ENCODE measurements around the gene HOXA2.

DNA sequence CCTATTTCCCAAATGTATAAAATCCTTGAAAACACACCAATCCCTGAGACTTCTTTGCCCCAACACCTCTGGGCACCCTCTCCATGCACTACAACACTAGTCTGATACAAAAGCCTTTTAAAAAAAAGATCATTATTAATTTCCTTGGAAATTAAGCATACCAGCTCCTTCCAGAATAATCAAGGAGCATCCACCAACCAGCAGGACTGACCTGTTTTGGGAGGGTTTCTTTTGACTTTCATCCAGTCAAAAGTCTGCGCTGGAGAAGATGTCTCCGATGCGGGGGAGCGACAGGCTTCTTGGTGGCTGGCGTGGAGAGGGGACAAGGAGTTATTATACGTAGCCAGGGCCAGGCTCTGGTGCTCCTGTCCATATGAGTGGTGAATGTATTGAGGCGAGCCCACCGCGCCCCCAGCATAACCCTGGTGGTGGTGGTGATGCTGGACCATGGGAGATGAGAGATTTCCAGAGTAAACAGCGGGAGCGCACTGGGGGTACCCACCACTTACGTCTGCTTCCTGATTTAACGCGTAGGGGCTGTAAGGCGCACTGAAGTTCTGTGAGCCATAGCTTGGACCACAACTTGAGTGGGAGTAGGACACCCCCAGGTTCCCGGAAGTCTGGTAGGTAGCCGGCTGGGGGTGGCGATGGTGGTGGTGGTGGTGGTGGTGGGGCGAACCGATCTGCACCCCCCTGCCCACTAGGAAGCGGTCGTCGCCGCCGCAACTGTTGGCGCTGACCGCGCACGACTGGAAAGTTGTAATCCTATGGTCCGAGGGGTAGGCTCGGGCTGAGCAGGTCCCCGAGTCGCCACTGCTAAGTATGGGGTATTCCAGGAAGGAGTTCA, 7.2 kb downstream of the HOXA2 start:
- TF ChIP-seq, protein P1, sequence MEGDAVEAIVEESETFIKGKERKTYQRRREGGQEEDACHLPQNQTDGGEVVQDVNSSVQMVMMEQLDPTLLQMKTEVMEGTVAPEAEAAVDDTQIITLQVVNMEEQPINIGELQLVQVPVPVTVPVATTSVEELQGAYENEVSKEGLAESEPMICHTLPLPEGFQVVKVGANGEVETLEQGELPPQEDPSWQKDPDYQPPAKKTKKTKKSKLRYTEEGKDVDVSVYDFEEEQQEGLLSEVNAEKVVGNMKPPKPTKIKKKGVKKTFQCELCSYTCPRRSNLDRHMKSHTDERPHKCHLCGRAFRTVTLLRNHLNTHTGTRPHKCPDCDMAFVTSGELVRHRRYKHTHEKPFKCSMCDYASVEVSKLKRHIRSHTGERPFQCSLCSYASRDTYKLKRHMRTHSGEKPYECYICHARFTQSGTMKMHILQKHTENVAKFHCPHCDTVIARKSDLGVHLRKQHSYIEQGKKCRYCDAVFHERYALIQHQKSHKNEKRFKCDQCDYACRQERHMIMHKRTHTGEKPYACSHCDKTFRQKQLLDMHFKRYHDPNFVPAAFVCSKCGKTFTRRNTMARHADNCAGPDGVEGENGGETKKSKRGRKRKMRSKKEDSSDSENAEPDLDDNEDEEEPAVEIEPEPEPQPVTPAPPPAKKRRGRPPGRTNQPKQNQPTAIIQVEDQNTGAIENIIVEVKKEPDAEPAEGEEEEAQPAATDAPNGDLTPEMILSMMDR (tag by site-specific recombination; IDR thresholded peaks at IDR 0.05): no peak
- TF ChIP-seq YY1 (tag by site-specific recombination; IDR thresholded peaks at IDR 0.05): no peak

Measured in HEK293 (cell line).